ENCODE data around the gene FBLN2. TPM values are rescaled to one million over a fixed set of nuclear protein-coding genes. Genes with fewer than 3 reads are reported as not detected.

FBLN2 gene
- total and polyA plus RNA-seq, 2 of the 13 experiments (the other 11 are each of a cell fraction or from before 2014, with no cell fraction given) = not detected

- no peak for TF ChIP-seq AFF4 (CRISPR knock-in tag; IDR thresholded peaks at IDR 0.05)
- no peak for TF ChIP-seq POGZ (CRISPR knock-in tag; IDR thresholded peaks at IDR 0.05)
- no peak for TF ChIP-seq MTF2 (CRISPR knock-in tag; IDR thresholded peaks at IDR 0.05; ENCODE audit: borderline replicate concordance)
- TF ChIP-seq ZNF292 (CRISPR knock-in tag; IDR thresholded peaks at IDR 0.05; ENCODE audit: borderline replicate concordance, low read depth) = no peak
- no peak for TF ChIP-seq HOXA7 (CRISPR knock-in tag; IDR thresholded peaks at IDR 0.05)
- TF ChIP-seq ZMYM4 (CRISPR knock-in tag; IDR thresholded peaks at IDR 0.05) = no peak
- TF ChIP-seq KAT8 (CRISPR knock-in tag; IDR thresholded peaks at IDR 0.05) = no peak
These were observed 61.2 kb downstream of the FBLN2 start (continued) for GRCh38 chr3:13610006-13610570.

- no peaks in the 10 kb centered on the region for H3K9me3 ChIP-seq (ENCODE audit: low read length)
- ChIA-PET POLR2A (no interaction called here), CTCF (ENCODE audit: low intra/inter-chr PET ratio, low total read pairs) (no interaction called here)
- WGBS (ENCODE audit: low lambda C conversion rate) = 69% methylated on average over 6 of the region's 6 CpGs
- intact Hi-C loops (cut with micrococcal nuclease; ENCODE audit: unreplicated experiment) = no loop called here
- no peak overlapping the region for H3K27ac ChIP-seq (ENCODE audit: extremely low read length, insufficient read depth, low read length)
- no peaks in the 10 kb centered on the region for H3K79me2 ChIP-seq (ENCODE audit: insufficient read depth, low read length)
- ATAC-seq (no peak), FAIRE-seq (no peak), DNase-seq (ENCODE audit: low spot score) (no peak)
- H3K4me2 ChIP-seq (ENCODE audit: low read depth, low read length) = no peak overlapping the region
- BruUV-seq (replicated peaks) = no TSS peak
- peaks cover 10 to 27% of the 10 kb centered on the region in 2 experiments; a peak in 4 of 5 replicates for H3K27me3 ChIP-seq (ENCODE audit: control insufficient read depth in 1 of 2, insufficient read depth in 2 of 2, low read length in 2 of 2)
- in situ Hi-C loops (cut with HindIII; ENCODE audit: extremely low pct_ligation_motif_present, low pct_unique_long_range_greater_than_20kb) = no loop called here
- no peaks in the 10 kb centered on the region for H4K20me1 ChIP-seq (ENCODE audit: insufficient read depth, low read length)
- H3K9ac ChIP-seq (ENCODE audit: insufficient read depth, low read depth, low read length) = no peak overlapping the region
- H3K36me3 ChIP-seq (replicated peaks in 1 of 2; ENCODE audit: control insufficient read depth in 1 of 2, insufficient read depth in 2 of 2, low read length in 2 of 2) = no peaks in the 10 kb centered on the region
- TF ChIP-seq BRD4 (CRISPR knock-in tag; IDR thresholded peaks at IDR 0.05) = no peak
- TF ChIP-seq, protein P1, sequence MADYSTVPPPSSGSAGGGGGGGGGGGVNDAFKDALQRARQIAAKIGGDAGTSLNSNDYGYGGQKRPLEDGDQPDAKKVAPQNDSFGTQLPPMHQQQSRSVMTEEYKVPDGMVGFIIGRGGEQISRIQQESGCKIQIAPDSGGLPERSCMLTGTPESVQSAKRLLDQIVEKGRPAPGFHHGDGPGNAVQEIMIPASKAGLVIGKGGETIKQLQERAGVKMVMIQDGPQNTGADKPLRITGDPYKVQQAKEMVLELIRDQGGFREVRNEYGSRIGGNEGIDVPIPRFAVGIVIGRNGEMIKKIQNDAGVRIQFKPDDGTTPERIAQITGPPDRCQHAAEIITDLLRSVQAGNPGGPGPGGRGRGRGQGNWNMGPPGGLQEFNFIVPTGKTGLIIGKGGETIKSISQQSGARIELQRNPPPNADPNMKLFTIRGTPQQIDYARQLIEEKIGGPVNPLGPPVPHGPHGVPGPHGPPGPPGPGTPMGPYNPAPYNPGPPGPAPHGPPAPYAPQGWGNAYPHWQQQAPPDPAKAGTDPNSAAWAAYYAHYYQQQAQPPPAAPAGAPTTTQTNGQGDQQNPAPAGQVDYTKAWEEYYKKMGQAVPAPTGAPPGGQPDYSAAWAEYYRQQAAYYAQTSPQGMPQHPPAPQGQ (CRISPR knock-in tag; IDR thresholded peaks at IDR 0.05; ENCODE audit: borderline replicate concordance) = no peak
- no peaks in the 10 kb centered on the region for H3K4me1 ChIP-seq (ENCODE audit: insufficient read depth, low read length)
- H3K4me3 ChIP-seq (replicated peaks in 1 of 3; ENCODE audit: insufficient read depth in 1 of 3, low read depth in 2 of 3, low read length in 3 of 3) = no peak overlapping the region
- H2AFZ ChIP-seq (ENCODE audit: low read length) = no peak overlapping the region
These were observed 62.3 kb downstream of the FBLN2 start for GRCh38 chr3:13611221-13611620.

Data from HepG2 (cell line).